Liver (tissue), 9 donors: ENCODE results near the gene HMX3. TPM values are rescaled to one million over a fixed set of nuclear protein-coding genes. Genes with fewer than 3 reads are reported as not detected.

ENCODE experiments used
- DNase-seq: peaks from one replicate; pipeline ENCODE4 v3.0.0-alpha.2; 2017; ENCODE audit warnings: low spot score
- H3K27ac ChIP-seq, 2 donors: one replicate each; pipeline ENCODE4 v1.7.0; 2013; ENCODE audit warnings: inconsistent platforms in 2 of 2, low read length in 2 of 2, control low read depth in 1 of 2, low read depth in 1 of 2, mild to moderate bottlenecking in 1 of 2
- H3K27me3 ChIP-seq, 4 donors: one replicate each; pipeline versions ENCODE4 v1.6.1 to v1.7.0; 2013; ENCODE audit warnings: low read length in 3 of 4, inconsistent platforms in 1 of 4, mild to moderate bottlenecking in 1 of 4, moderate library complexity in 1 of 4; ENCODE audit not compliant: control insufficient read depth in 4 of 4, insufficient read depth in 4 of 4
- H3K36me3 ChIP-seq, 4 donors: one replicate each; pipeline versions ENCODE4 v1.6.1 to v1.7.0; 2013; ENCODE audit warnings: low read length in 3 of 4, mild to moderate bottlenecking in 3 of 4, low read depth in 1 of 4, moderate library complexity in 1 of 4; ENCODE audit not compliant: control insufficient read depth in 4 of 4, insufficient read depth in 3 of 4
- H3K4me1 ChIP-seq, 4 donors: one replicate each; pipeline versions ENCODE4 v1.6.1 to v1.7.0; 2013; ENCODE audit warnings: low read length in 3 of 4, mild to moderate bottlenecking in 3 of 4, moderate library complexity in 1 of 4; ENCODE audit not compliant: control insufficient read depth in 4 of 4, insufficient read depth in 4 of 4
- H3K4me3 ChIP-seq, 3 donors: one replicate each; pipeline versions ENCODE4 v1.6.1 to v1.7.0; 2013; ENCODE audit warnings: low read length in 3 of 3, control low read depth in 1 of 3, low read depth in 1 of 3, mild to moderate bottlenecking in 1 of 3
- H3K9ac ChIP-seq, 2 donors: one replicate each; pipeline ENCODE4 v1.7.0; 2013; ENCODE audit warnings: low read length in 2 of 2, mild to moderate bottlenecking in 2 of 2, moderate library complexity in 2 of 2, control low read depth in 1 of 2, low read depth in 1 of 2
- H3K9me3 ChIP-seq, 4 donors: one replicate each; pipeline versions ENCODE4 v1.6.1 to v1.7.0; 2013; ENCODE audit warnings: low read length in 3 of 4; ENCODE audit not compliant: control insufficient read depth in 4 of 4
- EGR1 ChIP-seq, 2 donors: IDR thresholded peaks; 2 replicates each; pipeline ENCODE4 v1.6.1; 2016 to 2018; ENCODE audit warnings: antibody characterized with exemption in 2 of 2, low read depth in 2 of 2
- FOXA1 ChIP-seq: IDR thresholded peaks from 2 replicates; pipeline ENCODE4 v1.6.1; 2016; ENCODE audit warnings: antibody characterized with exemption
- FOXA2 ChIP-seq: IDR thresholded peaks from 2 replicates; pipeline ENCODE4 v1.6.1; 2016; ENCODE audit warnings: antibody characterized with exemption
- HNF4A ChIP-seq, 2 donors: conservative IDR thresholded peaks; 2 replicates each; pipeline ENCODE4 v1.6.1; 2016; ENCODE audit warnings: antibody characterized with exemption in 2 of 2, mild to moderate bottlenecking in 2 of 2
- HNF4G ChIP-seq: IDR thresholded peaks from 2 replicates; pipeline ENCODE4 v1.6.1; 2016; ENCODE audit warnings: antibody characterized with exemption
- JUND ChIP-seq, 2 donors: IDR thresholded peaks; 2 replicates each; pipeline ENCODE4 v1.6.1; 2016; ENCODE audit warnings: antibody characterized with exemption in 2 of 2
- RAD21 ChIP-seq, 2 donors: IDR thresholded peaks; 2 replicates each; pipeline ENCODE4 v1.6.1; 2016; ENCODE audit warnings: antibody characterized with exemption in 2 of 2, mild to moderate bottlenecking in 2 of 2
- REST ChIP-seq: IDR thresholded peaks from 2 replicates; pipeline ENCODE4 v1.6.1; 2016; ENCODE audit warnings: antibody characterized with exemption, mild to moderate bottlenecking
- YY1 ChIP-seq: IDR thresholded peaks from 2 replicates; pipeline ENCODE4 v1.6.1; 2016; ENCODE audit warnings: antibody characterized with exemption, mild to moderate bottlenecking
- WGBS: extraction: QIAGEN DNeasy Blood & Tissue Kit; methylation state at CpG from one replicate; pipeline ENCODE4 v1.1.7; 2013; 5-methylcytosine and 5-hydroxymethylcytosine counted together
- polyA plus RNA-seq, 2 donors: library from polyadenylated mRNA; stranded (reverse) in 1 of 2; unstranded in 1 of 2; fragments of 200-250 nt in 1 of 2; fragments of >200 nt in 1 of 2; fragmentation: Nextera tagmentation in 1 of 2; extraction: Ambion mirVana in 1 of 2; gene quantifications; one replicate each; pipeline versions ENCODE4 v1.2.1 to v1.2.3, GENCODE V29; 2013 to 2015
- total RNA-seq, 2 donors: library from RNA; depleted of rRNA; stranded (reverse); fragments of >200 nt; gene quantifications; one replicate each; pipeline ENCODE4 v1.2.3, GENCODE V29; 2014
- TF ChIP-seq, protein P1 (sequence below): IDR thresholded peaks from 2 replicates; pipeline ENCODE4 v1.6.1; 2016; ENCODE audit warnings: antibody characterized with exemption
- TF ChIP-seq, protein P2 (sequence below): fragments of 150-350 bp; IDR thresholded peaks from 2 replicates; pipeline ENCODE4 v1.5.1; 2017; ENCODE audit warnings: improper control_type of control experiment, low read depth, low read length; ENCODE audit not compliant: missing input control
- donor health status: healthy.
- donor health status: healthy.
- donor health status: healthy.
- donor health status: healthy.
- donor health status: healthy.

HMX3 gene
- total and polyA plus RNA-seq, 4 donors = not detected

DNA sequence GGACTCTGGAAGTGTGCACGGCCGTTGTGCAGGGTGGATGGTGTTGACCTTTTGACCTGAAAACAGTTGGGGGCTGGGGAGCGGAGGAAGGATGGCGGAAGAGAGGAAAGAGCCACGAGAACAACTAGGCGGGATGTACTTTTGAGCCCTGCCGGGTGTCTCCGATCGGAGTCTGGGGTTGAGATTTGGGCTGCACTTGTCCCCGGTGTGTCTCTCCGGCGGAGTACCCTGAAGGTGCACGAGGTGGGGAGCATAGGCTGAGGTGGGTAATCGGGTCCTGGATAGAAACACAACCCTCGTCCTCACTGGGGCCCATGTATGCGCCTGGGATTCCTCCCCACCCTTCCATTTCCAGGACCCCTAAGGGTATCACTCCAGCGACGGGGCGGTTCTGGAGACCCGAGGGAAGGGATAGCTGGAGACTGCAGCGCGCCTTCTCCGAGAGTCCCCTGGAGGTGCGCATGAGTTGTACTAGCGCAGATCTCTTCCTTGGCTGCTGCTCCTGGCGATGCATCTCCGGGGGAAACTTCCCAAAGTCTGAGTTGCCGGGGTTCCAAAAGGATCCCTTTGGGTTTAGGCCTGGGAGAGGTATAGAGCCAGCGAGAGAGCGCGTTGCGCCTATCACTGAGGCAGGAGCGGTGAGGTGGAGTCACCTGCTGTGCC is 7.5 kb downstream of the HMX3 start:
- Histone ChIP-seq H3K9me3 (no peaks in the 10 kb centered on the region), H3K36me3 (no peaks in the 10 kb centered on the region), H3K9ac (no peak overlapping the region), H3K27me3 (peaks cover 11 to 42% (median 30%) of the 10 kb centered on the region in 4 donors), H3K27ac (no peak overlapping the region), H3K4me1 (peaks cover 2 to 13% (median 6%) of the 10 kb centered on the region in 4 donors), H3K4me3 (no peak overlapping the region)
- no peak for TF ChIP-seq FOXA1
- no peak for TF ChIP-seq RAD21 (IDR thresholded peaks at IDR 0.05)
- TF ChIP-seq HNF4A (conservative IDR thresholded peaks at IDR 0.05) = no peak
- TF ChIP-seq EGR1 (IDR thresholded peaks at IDR 0.05; ENCODE audit: low read depth in 2 of 2) = no peak
- TF ChIP-seq REST = no peak
- no peak for TF ChIP-seq HNF4G
- no peak for TF ChIP-seq FOXA2
- TF ChIP-seq, protein P1, sequence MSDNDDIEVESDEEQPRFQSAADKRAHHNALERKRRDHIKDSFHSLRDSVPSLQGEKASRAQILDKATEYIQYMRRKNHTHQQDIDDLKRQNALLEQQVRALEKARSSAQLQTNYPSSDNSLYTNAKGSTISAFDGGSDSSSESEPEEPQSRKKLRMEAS = no peak
- DNase-seq = no peak
- WGBS = 8% methylated on average over 33 of the region's 33 CpGs

DNA sequence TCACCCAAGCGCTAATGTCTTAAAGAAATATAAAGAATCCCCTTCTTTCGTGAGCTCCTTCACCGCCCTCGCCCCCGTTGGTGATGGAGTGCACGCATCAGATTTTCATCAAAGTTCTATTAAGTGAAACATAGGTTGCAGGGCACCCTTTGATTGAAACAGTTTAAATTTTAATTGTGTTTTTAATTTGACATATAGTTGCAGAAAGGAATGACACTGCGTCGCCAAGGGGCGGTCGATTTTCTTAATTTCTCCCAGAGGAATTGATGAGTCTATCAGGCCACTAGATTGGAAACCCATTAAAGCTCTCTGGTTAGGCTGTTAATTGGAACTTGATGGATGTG is 8.0 kb downstream of the HMX3 start:
- H3K27ac ChIP-seq = no peak overlapping the region
- no peak overlapping the region for H3K4me3 ChIP-seq
- WGBS = 13% methylated on average over 10 of the region's 10 CpGs
- no peak overlapping the region for H3K9ac ChIP-seq
- H3K27me3 ChIP-seq = peaks cover 16 to 44% (median 29%) of the 10 kb centered on the region in 4 donors
- peaks cover 2 to 18% (median 6%) of the 10 kb centered on the region in 4 donors for H3K4me1 ChIP-seq
- no peaks in the 10 kb centered on the region for H3K9me3 ChIP-seq
- TF ChIP-seq EGR1 (IDR thresholded peaks at IDR 0.05; ENCODE audit: low read depth in 2 of 2) (no peak), HNF4A (conservative IDR thresholded peaks at IDR 0.05) (no peak), REST (no peak), JUND (IDR thresholded peaks at IDR 0.05) (no peak), RAD21 (IDR thresholded peaks at IDR 0.05) (no peak), YY1 (no peak)
- TF ChIP-seq, protein P1 = no peak
- TF ChIP-seq, protein P2, sequence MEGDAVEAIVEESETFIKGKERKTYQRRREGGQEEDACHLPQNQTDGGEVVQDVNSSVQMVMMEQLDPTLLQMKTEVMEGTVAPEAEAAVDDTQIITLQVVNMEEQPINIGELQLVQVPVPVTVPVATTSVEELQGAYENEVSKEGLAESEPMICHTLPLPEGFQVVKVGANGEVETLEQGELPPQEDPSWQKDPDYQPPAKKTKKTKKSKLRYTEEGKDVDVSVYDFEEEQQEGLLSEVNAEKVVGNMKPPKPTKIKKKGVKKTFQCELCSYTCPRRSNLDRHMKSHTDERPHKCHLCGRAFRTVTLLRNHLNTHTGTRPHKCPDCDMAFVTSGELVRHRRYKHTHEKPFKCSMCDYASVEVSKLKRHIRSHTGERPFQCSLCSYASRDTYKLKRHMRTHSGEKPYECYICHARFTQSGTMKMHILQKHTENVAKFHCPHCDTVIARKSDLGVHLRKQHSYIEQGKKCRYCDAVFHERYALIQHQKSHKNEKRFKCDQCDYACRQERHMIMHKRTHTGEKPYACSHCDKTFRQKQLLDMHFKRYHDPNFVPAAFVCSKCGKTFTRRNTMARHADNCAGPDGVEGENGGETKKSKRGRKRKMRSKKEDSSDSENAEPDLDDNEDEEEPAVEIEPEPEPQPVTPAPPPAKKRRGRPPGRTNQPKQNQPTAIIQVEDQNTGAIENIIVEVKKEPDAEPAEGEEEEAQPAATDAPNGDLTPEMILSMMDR = no peak
- H3K36me3 ChIP-seq = no peaks in the 10 kb centered on the region
- DNase-seq = no peak
